Skeletal muscle tissue (tissue), 4 donors: Measurements from ENCODE around the gene BCL2L14. TPM values are rescaled to one million over a fixed set of nuclear protein-coding genes. Genes with fewer than 3 reads are reported as not detected.

Experiments
- H3K27ac ChIP-seq: one replicate; pipeline ENCODE4 v1.7.0; 2013; ENCODE audit warnings: mild to moderate bottlenecking, low read depth, low read length, inconsistent platforms
- H3K27me3 ChIP-seq, 3 donors: one replicate each; pipeline ENCODE4 v1.7.0; 2013; ENCODE audit warnings: low read length in 3 of 3; ENCODE audit not compliant: control insufficient read depth in 3 of 3, insufficient read depth in 3 of 3
- H3K36me3 ChIP-seq, 3 donors: one replicate each; pipeline ENCODE4 v1.7.0; 2013; ENCODE audit warnings: low read length in 3 of 3; ENCODE audit not compliant: control insufficient read depth in 3 of 3, insufficient read depth in 3 of 3
- H3K4me1 ChIP-seq, 3 donors: one replicate each; pipeline ENCODE4 v1.7.0; 2013; ENCODE audit warnings: low read length in 3 of 3, mild to moderate bottlenecking in 3 of 3; ENCODE audit not compliant: control insufficient read depth in 3 of 3, insufficient read depth in 3 of 3
- H3K4me3 ChIP-seq, 3 donors: one replicate each; pipeline ENCODE4 v1.7.0; 2013; ENCODE audit warnings: low read length in 3 of 3
- H3K9ac ChIP-seq, 3 donors: one replicate each; pipeline ENCODE4 v1.7.0; 2013; ENCODE audit warnings: low read length in 3 of 3, mild to moderate bottlenecking in 3 of 3, moderate library complexity in 2 of 3, low read depth in 1 of 3
- H3K9me3 ChIP-seq, 3 donors: one replicate each; pipeline ENCODE4 v1.7.0; 2013; ENCODE audit warnings: low read length in 3 of 3; ENCODE audit not compliant: control insufficient read depth in 3 of 3
- total RNA-seq: library from RNA; depleted of rRNA; stranded (reverse); fragments of >200 nt; gene quantifications from one replicate; pipeline ENCODE4 v1.2.3, GENCODE V29; 2014
- donor health status: Osteomylitis.

Gene BCL2L14
- total RNA-seq, 1 donor from 2014 or later = under 0.01 TPM

GRCh38 chr12:12032851-12033797 is 37.6 kb upstream of the BCL2L14 start:
- H3K4me3 ChIP-seq = peak overlapping the region; percentile 71 to 78 (median 72)
- peak overlapping the region; percentile 42 for H3K27ac ChIP-seq
- H3K4me1 ChIP-seq = peaks cover 5 to 8% (median 7%) of the 10 kb centered on the region in 3 donors
- H3K27me3 ChIP-seq = no peaks in the 10 kb centered on the region
- no peaks in the 10 kb centered on the region for H3K36me3 ChIP-seq
- H3K9me3 ChIP-seq = no peaks in the 10 kb centered on the region
- peak overlapping the region; percentile 57 to 73 (median 69) for H3K9ac ChIP-seq

DNA sequence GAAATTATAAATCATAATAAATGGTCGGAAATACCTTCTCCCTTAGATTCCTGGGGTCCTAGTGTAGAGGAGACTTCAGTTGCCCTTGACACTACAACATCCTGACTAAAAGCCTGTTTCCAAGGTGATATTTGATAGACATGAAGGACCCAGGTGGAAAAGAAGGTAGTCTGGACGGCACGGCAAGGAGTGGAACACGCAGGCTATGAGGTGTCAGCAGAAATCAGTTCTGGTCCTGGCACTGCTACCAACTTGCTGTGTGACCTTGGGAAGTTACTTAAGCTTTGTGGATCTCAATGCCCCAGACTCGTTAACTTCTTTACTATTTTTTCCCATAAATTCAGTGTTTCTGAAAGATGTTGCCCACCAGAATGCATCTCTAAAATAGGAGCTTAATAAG is 36.9 kb upstream of the BCL2L14 start:
- no peak overlapping the region for H3K27ac ChIP-seq
- no peak overlapping the region for H3K9ac ChIP-seq
- H3K4me3 ChIP-seq = no peak overlapping the region
- peaks cover 5 to 8% (median 7%) of the 10 kb centered on the region in 3 donors for H3K4me1 ChIP-seq
- H3K36me3 ChIP-seq = no peaks in the 10 kb centered on the region
- H3K9me3 ChIP-seq = no peaks in the 10 kb centered on the region
- no peaks in the 10 kb centered on the region for H3K27me3 ChIP-seq

GRCh38 chr12:12034344-12034743 is 36.4 kb upstream of the BCL2L14 start:
- Histone ChIP-seq H3K4me1 (peaks cover 5 to 8% (median 7%) of the 10 kb centered on the region in 3 donors), H3K9ac (no peak overlapping the region), H3K4me3 (no peak overlapping the region), H3K9me3 (no peaks in the 10 kb centered on the region), H3K27me3 (no peaks in the 10 kb centered on the region), H3K36me3 (no peaks in the 10 kb centered on the region), H3K27ac (no peak overlapping the region)

- Histone ChIP-seq H3K27me3 (no peaks in the 10 kb centered on the region), H3K4me1 (peaks cover 5 to 8% (median 7%) of the 10 kb centered on the region in 3 donors), H3K9me3 (no peaks in the 10 kb centered on the region), H3K4me3 (no peak overlapping the region), H3K9ac (no peak overlapping the region), H3K27ac (no peak overlapping the region), H3K36me3 (no peaks in the 10 kb centered on the region)
Observed at GRCh38 chr12:12035229-12035628, 35.5 kb upstream of the BCL2L14 start.

GRCh38 chr12:12036901-12037300 is 33.8 kb upstream of the BCL2L14 start:
- Histone ChIP-seq H3K27me3 (no peaks in the 10 kb centered on the region), H3K9me3 (no peaks in the 10 kb centered on the region), H3K4me1 (peaks cover 5 to 8% (median 7%) of the 10 kb centered on the region in 3 donors), H3K27ac (no peak overlapping the region), H3K36me3 (no peaks in the 10 kb centered on the region), H3K9ac (no peak overlapping the region), H3K4me3 (no peak overlapping the region)

- H3K27ac ChIP-seq = no peak overlapping the region
- no peaks in the 10 kb centered on the region for H3K27me3 ChIP-seq
- H3K4me3 ChIP-seq = no peak overlapping the region
- no peaks in the 10 kb centered on the region for H3K9me3 ChIP-seq
- no peaks in the 10 kb centered on the region for H3K36me3 ChIP-seq
- H3K9ac ChIP-seq = no peak overlapping the region
- no peaks in the 10 kb centered on the region for H3K4me1 ChIP-seq
Observed at GRCh38 chr12:12039897-12040296, 30.8 kb upstream of the BCL2L14 start.

DNA sequence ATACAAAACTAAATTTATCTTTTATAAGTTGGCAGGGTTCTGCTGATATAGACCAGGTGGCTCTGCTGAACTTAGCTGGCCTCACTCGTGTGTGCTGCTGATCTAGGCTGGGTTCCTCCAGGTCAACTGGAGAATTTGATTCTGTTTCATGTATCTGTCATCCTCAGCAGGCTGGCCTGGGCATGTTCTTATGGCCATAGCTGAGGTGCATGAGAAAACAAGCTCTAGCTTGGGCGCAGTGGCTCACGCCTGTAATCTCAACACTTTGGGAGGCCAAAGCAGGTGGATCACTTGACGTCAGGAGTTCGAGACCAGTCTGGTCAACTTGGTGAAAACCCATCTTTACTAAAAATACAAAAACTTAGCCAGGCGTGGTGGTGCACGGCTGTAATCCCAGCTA is 24.3 kb upstream of the BCL2L14 start:
- no peak overlapping the region for H3K4me3 ChIP-seq
- H3K9ac ChIP-seq = no peak overlapping the region
- no peaks in the 10 kb centered on the region for H3K36me3 ChIP-seq
- no peaks in the 10 kb centered on the region for H3K9me3 ChIP-seq
- H3K4me1 ChIP-seq = no peaks in the 10 kb centered on the region
- H3K27me3 ChIP-seq = no peaks in the 10 kb centered on the region
- H3K27ac ChIP-seq = no peak overlapping the region

- no peak overlapping the region for H3K4me3 ChIP-seq
- no peaks in the 10 kb centered on the region for H3K27me3 ChIP-seq
- H3K4me1 ChIP-seq = no peaks in the 10 kb centered on the region
- no peak overlapping the region for H3K9ac ChIP-seq
- no peak overlapping the region for H3K27ac ChIP-seq
- H3K9me3 ChIP-seq = no peaks in the 10 kb centered on the region
- no peaks in the 10 kb centered on the region for H3K36me3 ChIP-seq
Observed at GRCh38 chr12:12047682-12048081, 23.1 kb upstream of the BCL2L14 start.

- no peaks in the 10 kb centered on the region for H3K4me1 ChIP-seq
- H3K9me3 ChIP-seq = no peaks in the 10 kb centered on the region
- no peak overlapping the region for H3K27ac ChIP-seq
- H3K4me3 ChIP-seq = no peak overlapping the region
- H3K36me3 ChIP-seq = no peaks in the 10 kb centered on the region
- H3K27me3 ChIP-seq = no peaks in the 10 kb centered on the region
- H3K9ac ChIP-seq = no peak overlapping the region
Observed at GRCh38 chr12:12048266-12048665, 22.5 kb upstream of the BCL2L14 start.

DNA sequence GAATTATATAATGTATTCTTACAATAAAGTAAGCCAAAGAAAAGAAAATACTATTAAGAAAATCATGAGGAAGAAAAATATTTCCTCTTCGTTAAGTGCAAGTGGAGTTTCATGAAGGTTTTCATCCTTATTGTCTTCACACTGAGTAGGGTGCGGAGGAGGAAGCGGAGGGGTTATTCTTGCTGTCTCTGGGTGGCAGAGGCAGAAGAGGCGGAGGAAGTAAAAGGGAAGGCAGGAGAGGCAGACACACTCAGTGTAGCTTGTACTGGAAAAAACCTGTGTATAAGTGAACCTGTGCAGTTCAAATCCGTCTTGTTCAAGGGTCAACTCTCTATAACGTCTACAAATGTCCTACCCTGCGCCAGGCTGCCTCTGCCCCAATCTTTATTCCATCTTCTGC is 22.0 kb upstream of the BCL2L14 start:
- no peaks in the 10 kb centered on the region for H3K9me3 ChIP-seq
- no peak overlapping the region for H3K4me3 ChIP-seq
- H3K27me3 ChIP-seq = no peaks in the 10 kb centered on the region
- H3K36me3 ChIP-seq = no peaks in the 10 kb centered on the region
- no peaks in the 10 kb centered on the region for H3K4me1 ChIP-seq
- H3K27ac ChIP-seq = no peak overlapping the region
- H3K9ac ChIP-seq = no peak overlapping the region
